B cell (primary cell): Measurements from ENCODE around the gene C9orf152. TPM values are rescaled to one million over a fixed set of nuclear protein-coding genes. Genes with fewer than 3 reads are reported as not detected.

Source experiments
- ATAC-seq: fragments of 200-7000 bp; cut with Tn5 transposase; one replicate; pipeline ENCODE4 v1.10.0; 2021; ENCODE audit warnings: low read depth, mild to moderate bottlenecking, moderate number of reproducible peaks, moderate library complexity
- CTCF ChIA-PET: fragments of 350-600 bp; sonication (Branson Sonifier 250); formaldehyde crosslinking; loops from one replicate; lab custom pipeline; 2021; ENCODE audit warnings: antibody characterized with exemption, inconsistent platforms; lab: Charles Lee
- POLR2A ChIA-PET: fragments of 350-600 bp; sonication (Branson Sonifier 250); formaldehyde crosslinking; loops from one replicate; lab custom pipeline; 2021; ENCODE audit warnings: antibody characterized with exemption; lab: Charles Lee
- DNase-seq: peaks from one replicate; pipeline ENCODE4 v3.0.0; 2013
- H2AFZ ChIP-seq: 2 replicates; pipeline ENCODE4 v1.6.1; 2012; ENCODE audit warnings: mild to moderate bottlenecking, low read depth, low read length; ENCODE audit not compliant: insufficient read depth, poor library complexity, severe bottlenecking
- H3K27ac ChIP-seq, 2 donors: 1 replicate in 1 of 2; 2 replicates in 1 of 2; pipeline ENCODE4 v1.5.1; 2012 to 2013; ENCODE audit warnings: low read length in 2 of 2, mild to moderate bottlenecking in 2 of 2, moderate library complexity in 1 of 2
- H3K27me3 ChIP-seq, 4 experiments: fragments of 200-600 bp in 1 of 4; sonication (generic) in 1 of 4; replicated peaks in 1 of 4; 1 replicate in 2 of 4; 2 replicates in 2 of 4; pipeline versions ENCODE4 v1.6.1 to v1.7.0; 2013 to 2016; ENCODE audit warnings: low read length in 3 of 4, mild to moderate bottlenecking in 2 of 4, mixed read lengths in 1 of 4, moderate library complexity in 1 of 4; ENCODE audit not compliant: insufficient read depth in 4 of 4, control insufficient read depth in 3 of 4; ENCODE audit errors: control extremely low read depth in 1 of 4
- H3K36me3 ChIP-seq, 2 experiments: replicated peaks in 1 of 2; 1 replicate in 1 of 2; 2 replicates in 1 of 2; pipeline versions ENCODE4 v1.6.1 to v1.7.1; 2013; ENCODE audit warnings: low read length in 1 of 2; ENCODE audit not compliant: insufficient read depth in 2 of 2, control insufficient read depth in 1 of 2; ENCODE audit errors: control extremely low read depth in 1 of 2, extremely low read depth in 1 of 2
- H3K4me1 ChIP-seq, 2 donors: fragments of 200-600 bp in 1 of 2; sonication (generic) in 1 of 2; 1 replicate in 1 of 2; 2 replicates in 1 of 2; pipeline versions ENCODE4 v1.5.1 to v1.6.1; 2013 to 2017; ENCODE audit warnings: low read length in 2 of 2; ENCODE audit not compliant: control insufficient read depth in 2 of 2, insufficient read depth in 2 of 2
- H3K4me2 ChIP-seq: replicated peaks from 2 replicates; pipeline ENCODE3; 2012; ENCODE audit warnings: mild to moderate bottlenecking, low read depth, low read length; ENCODE audit not compliant: poor library complexity, severe bottlenecking
- H3K4me3 ChIP-seq, 5 experiments: fragments of 200-600 bp in 1 of 5; sonication (generic) in 1 of 5; 1 replicate in 3 of 5; 2 replicates in 2 of 5; pipeline versions ENCODE4 v1.5.1 to v1.7.0; 2011 to 2016; ENCODE audit warnings: low read length in 4 of 5, mild to moderate bottlenecking in 4 of 5, low read depth in 2 of 5, control low read depth in 1 of 5, moderate library complexity in 1 of 5; ENCODE audit not compliant: insufficient read depth in 1 of 5; ENCODE audit errors: control extremely low read depth in 1 of 5, extremely low read depth in 1 of 5
- H3K79me2 ChIP-seq: fragments of 200-600 bp; sonication (generic); one replicate; pipeline ENCODE4 v1.6.0; 2016; ENCODE audit warnings: low read length; ENCODE audit not compliant: control insufficient read depth, insufficient read depth
- H3K9ac ChIP-seq: fragments of 200-600 bp; sonication (generic); 2 replicates; pipeline ENCODE4 v1.6.1; 2017; ENCODE audit warnings: mild to moderate bottlenecking, low read length, moderate library complexity
- H3K9me3 ChIP-seq, 3 donors: one replicate each; pipeline versions ENCODE4 v1.6.1 to v1.7.1; 2013; ENCODE audit warnings: low read length in 2 of 3; ENCODE audit not compliant: control insufficient read depth in 2 of 3, insufficient read depth in 1 of 3; ENCODE audit errors: control extremely low read depth in 1 of 3
- H4K20me1 ChIP-seq: 2 replicates; pipeline ENCODE4 v1.6.0; 2012; ENCODE audit warnings: mild to moderate bottlenecking, low read length; ENCODE audit not compliant: insufficient read depth, control insufficient read depth, poor library complexity, severe bottlenecking
- H3K27ac Mint-ChIP-seq: one replicate; pipeline ENCODE4 v1.8.0; 2021; ENCODE audit warnings: mixed read lengths
- H3K27me3 Mint-ChIP-seq: one replicate; pipeline ENCODE4 v1.8.0; 2021; ENCODE audit warnings: mixed read lengths
- H3K4me1 Mint-ChIP-seq: one replicate; pipeline ENCODE4 v1.8.0; 2021; ENCODE audit warnings: mixed read lengths
- H3K4me3 Mint-ChIP-seq: one replicate; pipeline ENCODE4 v1.8.0; 2021; ENCODE audit warnings: mixed read lengths
- H3K9me3 Mint-ChIP-seq: one replicate; pipeline ENCODE4 v1.8.0; 2022; ENCODE audit warnings: mixed read lengths; ENCODE audit not compliant: insufficient read depth
- CTCF ChIP-seq: fragments of 200-600 bp; IDR thresholded peaks from one replicate; pipeline ENCODE4 v1.8.0; 2022; ENCODE audit warnings: antibody characterized with exemption, mild to moderate bottlenecking
- EZH2 ChIP-seq: IDR thresholded peaks from 2 replicates; pipeline ENCODE4 v1.6.1; 2012; ENCODE audit warnings: borderline replicate concordance, low read depth, mild to moderate bottlenecking, moderate library complexity, low read length; ENCODE audit not compliant: insufficient read depth, poor library complexity, severe bottlenecking
- WGBS: methylation state at CpG from one replicate; pipeline ENCODE4 v1.1.5; 2013; ENCODE audit warnings: missing lambda C conversion rate; ENCODE audit not compliant: insufficient coverage; 5-methylcytosine and 5-hydroxymethylcytosine counted together
- intact Hi-C: fragments of 100-400 bp; cut with micrococcal nuclease; formaldehyde crosslinking; loops from one replicate; pipeline ENCODE4 v1.10.0; 2022
- polyA minus RNA-seq: library from RNA; depleted of rRNA, polyadenylated mRNA; stranded (reverse); fragments of >200 nt; gene quantifications from 2 replicates; pipeline ENCODE4 v1.2.3, GENCODE V29; 2012
- polyA plus RNA-seq: library from polyadenylated mRNA; depleted of rRNA; stranded (reverse); fragments of >200 nt; gene quantifications from 2 replicates; pipeline ENCODE4 v1.2.3, GENCODE V29; 2012
- total RNA-seq, 2 donors: library from RNA; stranded (reverse); fragments of 120-200 nt in 1 of 2; gene quantifications; 1 replicate in 1 of 2; 2 replicates in 1 of 2; pipeline versions ENCODE4 v1.2.3 to v1.2.4, GENCODE V29; 2013 to 2022

Gene C9orf152
- total RNA-seq (not detected in 2 replicates), polyA plus RNA-seq (not detected in 2 replicates), polyA minus RNA-seq (not detected in 2 replicates)
- total RNA-seq (2013), result not detected

- ATAC-seq (no peak), DNase-seq (no peak)
- Histone ChIP-seq H3K9ac (no peak within 1 kb of the TSS), H3K9me3 (no peaks in the 10 kb centered on the region), H3K27ac (no peak within 1 kb of the TSS), H3K4me3 (no peak within 1 kb of the TSS), H3K27me3 (peaks cover 0 to 4% (median 0%) of the 10 kb centered on the region in 4 experiments), H3K4me1 (no peaks in the 10 kb centered on the region), H3K36me3 (no peaks in the 10 kb centered on the region), H3K4me2 (no peak within 1 kb of the TSS), H2AFZ (no peak within 1 kb of the TSS), H3K79me2 (no peaks in the 10 kb centered on the region), H4K20me1 (no peaks in the 10 kb centered on the region)
- ChIA-PET POLR2A (no interaction called here), CTCF (no interaction called here)
- H3K4me1 Mint-ChIP-seq, result no peaks in the 10 kb centered on the region
- intact Hi-C loops, result no loop called here
- H3K27me3 Mint-ChIP-seq, result peaks cover 3% of the 10 kb centered on the region
- peaks cover 3% of the 10 kb centered on the region for H3K9me3 Mint-ChIP-seq
- WGBS, result 98% methylated on average over 9 of the region's 9 CpGs
- no peak within 1 kb of the TSS for H3K27ac Mint-ChIP-seq
- TF ChIP-seq CTCF (no peak), EZH2 (no peak)
- no peak within 1 kb of the TSS for H3K4me3 Mint-ChIP-seq
Observed at GRCh38 chr9:110208031-110208430, at the start of gene C9orf152. TSS of gene C9orf152 (minus strand) at chr9:110208159. CDS start at chr9:110207579, 580 bp downstream.

- POLR2A ChIA-PET, result no interaction called here
- no peak for DNase-seq
- no peak for ATAC-seq
Observed at GRCh38 chr9:110257097-110257841, 49.3 kb upstream of the C9orf152 start.

More at GRCh38 chr9:110257097-110257841, 49.3 kb upstream of the C9orf152 start:
- H3K27me3 ChIP-seq, result no peaks in the 10 kb centered on the region
- TF ChIP-seq EZH2 (no peak), CTCF (no peak)
- no peaks in the 10 kb centered on the region for H3K27me3 Mint-ChIP-seq
- no peaks in the 10 kb centered on the region for H3K36me3 ChIP-seq
- H3K27ac Mint-ChIP-seq, result peak overlapping the region; percentile 85
- peak overlapping the region; percentile 81 for H3K9ac ChIP-seq
- H2AFZ ChIP-seq, result peak overlapping the region; percentile 93
- WGBS, result 9% methylated on average over 9 of the region's 14 CpGs
- H4K20me1 ChIP-seq, result no peaks in the 10 kb centered on the region
- H3K9me3 ChIP-seq, result no peaks in the 10 kb centered on the region
- intact Hi-C loops, result loop anchor here (2.0 to 10.0 kb wide), 6 partner anchors 92 to 1638 kb away; partner anchors contain the start of genes CTNNAL1, ECPAS and UGCG
- CTCF ChIA-PET, result interaction anchor here (0.7 kb wide), 1 partner anchor 37 kb away, joined by 3 read pairs; no protein-coding TSS in a partner anchor
- H3K27ac ChIP-seq, result no peak overlapping the region
- no peaks in the 10 kb centered on the region for H3K9me3 Mint-ChIP-seq
- H3K4me3 Mint-ChIP-seq, result peak overlapping the region; percentile 92
- peaks cover 5 to 21% of the 10 kb centered on the region in 2 donors for H3K4me1 ChIP-seq
- H3K79me2 ChIP-seq, result no peaks in the 10 kb centered on the region
- H3K4me2 ChIP-seq, result peak overlapping the region; percentile 69
- H3K4me1 Mint-ChIP-seq, result peaks cover 26% of the 10 kb centered on the region
- peak overlapping the region; percentile 75 to 88 (median 83) for H3K4me3 ChIP-seq
